ENCODE measurements around the gene OR10G8. TPM values are rescaled to one million over a fixed set of nuclear protein-coding genes. Genes with fewer than 3 reads are reported as not detected.
A peak's percentile ranks its signal among the peaks of the same experiment; 100 is the strongest.

OR10G8 gene
- total and polyA plus RNA-seq, 2 of the 4 experiments (the other 2 are of a cell fraction): not detected

DNA sequence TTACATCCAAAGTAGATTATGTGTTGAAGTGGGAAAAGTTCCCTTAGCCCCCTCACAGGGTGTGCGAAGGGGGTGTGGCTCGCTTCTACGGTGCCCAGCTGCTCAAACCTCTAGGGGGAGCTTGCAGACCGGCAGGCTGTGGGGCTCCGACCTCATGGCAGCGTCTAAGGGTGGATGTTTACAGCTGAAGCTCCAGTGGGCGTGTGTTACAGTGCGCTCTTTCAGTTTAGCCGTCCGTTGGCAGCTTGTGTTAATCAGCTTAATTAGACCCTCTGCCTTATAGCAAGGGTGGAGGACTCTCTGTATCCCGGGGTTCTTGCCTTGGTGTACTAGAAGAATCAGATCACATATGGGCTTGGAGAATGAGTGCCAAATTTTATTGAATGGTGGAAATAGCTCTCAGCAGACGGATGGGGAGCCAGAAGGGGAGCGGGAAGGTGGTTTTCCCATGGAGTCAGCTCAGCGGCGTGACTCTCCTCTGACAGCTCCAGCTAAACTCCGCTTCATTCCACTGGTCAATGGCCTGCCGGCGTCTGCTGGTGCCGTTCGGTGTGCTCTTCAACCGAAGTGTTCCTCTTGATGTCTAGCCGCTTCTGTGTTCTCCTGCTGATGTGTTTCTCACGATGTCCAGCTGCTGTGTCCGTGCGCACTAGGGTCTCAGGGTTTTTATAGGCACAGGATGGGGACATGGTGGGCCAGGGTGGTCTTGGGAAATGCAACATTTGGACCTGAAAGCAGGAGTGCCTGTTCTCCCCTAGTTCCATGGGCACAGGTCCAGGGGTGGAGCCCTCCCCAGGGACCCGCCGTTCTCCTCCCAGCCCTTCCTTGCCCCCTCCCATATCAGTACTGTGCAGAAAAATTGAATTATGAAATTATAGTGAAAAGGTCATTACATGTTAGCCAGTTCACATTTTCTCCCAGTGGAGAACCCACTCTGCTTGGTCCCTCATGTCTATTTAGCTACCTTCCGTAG, 43.1 kb downstream of the OR10G8 start:
- no peak overlapping the region for H3K27ac ChIP-seq (ENCODE audit: insufficient read depth, low read length)
- H3K23ac ChIP-seq (ENCODE audit: low read depth, low read length): peak overlapping the region; percentile 39; the same call in 1 of the 2 replicates
- H4K20me1 ChIP-seq (ENCODE audit: insufficient read depth, low read length): no peaks in the 10 kb centered on the region
- peak overlapping the region; percentile 20; the same call in 1 of the 2 replicates for H2BK20ac ChIP-seq (ENCODE audit: low read depth, low read length)
- no peak overlapping the region for H3K18ac ChIP-seq (ENCODE audit: low read depth, low read length)
- intact Hi-C loops (cut with micrococcal nuclease) (loop anchor here (5.0 to 10.0 kb wide), 3 partner anchors 333 to 795 kb away; partner anchors contain the start of gene ROBO3), dilution Hi-C loops (cut with HindIII; ENCODE audit: low sequenced_read_pairs, unreplicated experiment) (no loop called here), in situ Hi-C loops (cut with MboI; ENCODE audit: low sequenced_read_pairs) (loop anchor here (5.0 to 25.0 kb wide), 3 partner anchors 128 to 518 kb away; partner anchors contain the start of gene OR8D1)
- H3K9ac ChIP-seq (ENCODE audit: low read depth, low read length): no peak overlapping the region
- H2BK15ac ChIP-seq (ENCODE audit: low read depth, low read length): no peak overlapping the region
- ATAC-seq (ENCODE audit: low read depth) (peak; percentile 99), DNase-seq (peak; percentile 50)
- H3K4me1 ChIP-seq (ENCODE audit: control insufficient read depth, insufficient read depth, low read length): no peaks in the 10 kb centered on the region
- H2AK9ac ChIP-seq (replicated peaks; ENCODE audit: low read depth, low read length, poor library complexity): no peak overlapping the region
- no peaks in the 10 kb centered on the region for H3K36me3 ChIP-seq (ENCODE audit: control insufficient read depth, insufficient read depth, low read length)
- peak overlapping the region; percentile 84 for H3K4me2 ChIP-seq (ENCODE audit: low read depth, low read length)
- H2BK120ac ChIP-seq (ENCODE audit: low read depth, low read length): no peak overlapping the region
- no peak overlapping the region for H3K56ac ChIP-seq (ENCODE audit: extremely low read depth, insufficient read depth, low read length)
- no peak overlapping the region for H4K91ac ChIP-seq (ENCODE audit: insufficient read depth, low read depth, low read length)
- no peaks in the 10 kb centered on the region for H3K9me1 ChIP-seq (ENCODE audit: insufficient read depth, low read length)
- no peak overlapping the region for H4K8ac ChIP-seq (ENCODE audit: low read depth in 2 of 2, low read length in 2 of 2)
- peak overlapping the region; percentile 43 for H3K4me3 ChIP-seq (ENCODE audit: insufficient read depth, low read depth, low read length)
- peak; percentile 34; the same call in 1 of the 2 replicates for TF ChIP-seq SMC3 (IDR thresholded peaks at IDR 0.05; ENCODE audit: low read depth, low read length)
- peak; percentile 66 for TF ChIP-seq RAD21 (IDR thresholded peaks at IDR 0.05; ENCODE audit: low read length)
- no peak for TF ChIP-seq MAZ (IDR thresholded peaks at IDR 0.05; ENCODE audit: borderline replicate concordance, low read depth, low read length)
- TF ChIP-seq, protein P1, sequence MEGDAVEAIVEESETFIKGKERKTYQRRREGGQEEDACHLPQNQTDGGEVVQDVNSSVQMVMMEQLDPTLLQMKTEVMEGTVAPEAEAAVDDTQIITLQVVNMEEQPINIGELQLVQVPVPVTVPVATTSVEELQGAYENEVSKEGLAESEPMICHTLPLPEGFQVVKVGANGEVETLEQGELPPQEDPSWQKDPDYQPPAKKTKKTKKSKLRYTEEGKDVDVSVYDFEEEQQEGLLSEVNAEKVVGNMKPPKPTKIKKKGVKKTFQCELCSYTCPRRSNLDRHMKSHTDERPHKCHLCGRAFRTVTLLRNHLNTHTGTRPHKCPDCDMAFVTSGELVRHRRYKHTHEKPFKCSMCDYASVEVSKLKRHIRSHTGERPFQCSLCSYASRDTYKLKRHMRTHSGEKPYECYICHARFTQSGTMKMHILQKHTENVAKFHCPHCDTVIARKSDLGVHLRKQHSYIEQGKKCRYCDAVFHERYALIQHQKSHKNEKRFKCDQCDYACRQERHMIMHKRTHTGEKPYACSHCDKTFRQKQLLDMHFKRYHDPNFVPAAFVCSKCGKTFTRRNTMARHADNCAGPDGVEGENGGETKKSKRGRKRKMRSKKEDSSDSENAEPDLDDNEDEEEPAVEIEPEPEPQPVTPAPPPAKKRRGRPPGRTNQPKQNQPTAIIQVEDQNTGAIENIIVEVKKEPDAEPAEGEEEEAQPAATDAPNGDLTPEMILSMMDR (conservative IDR thresholded peaks at IDR 0.05; ENCODE audit: low read depth, low read length): peak; percentile 70
- peak; percentile 22; the same call in 1 of the 2 replicates for TF ChIP-seq BHLHE40 (IDR thresholded peaks at IDR 0.05; ENCODE audit: low read depth, low read length)
- TF ChIP-seq MXI1 (IDR thresholded peaks at IDR 0.05; ENCODE audit: borderline replicate concordance, low read depth, low read length): peak; percentile 84
- no peak for TF ChIP-seq RFX5 (IDR thresholded peaks at IDR 0.05; ENCODE audit: low read depth, low read length)
- H4K5ac ChIP-seq (ENCODE audit: low read depth, low read length): no peak overlapping the region
- no TSS peak for BruUV-seq (replicated peaks)
- H3K9me3 ChIP-seq (ENCODE audit: control insufficient read depth, insufficient read depth, low read length): no peaks in the 10 kb centered on the region
- H3K79me1 ChIP-seq (ENCODE audit: low read depth in 1 of 2, low read length in 2 of 2): no peaks in the 10 kb centered on the region
- 18% methylated on average over 9 of the region's 28 CpGs; no CpG with 5 or more reads in 1 of the 2 experiments for WGBS, 2 experiments (ENCODE audit: extremely low coverage in 2 of 2, insufficient read length in 1 of 2)
- H3K27me3 ChIP-seq (ENCODE audit: control insufficient read depth, insufficient read depth, low read length): peaks cover 11% of the 10 kb centered on the region
- H2AFZ ChIP-seq (replicated peaks; ENCODE audit: low read length, poor library complexity): peak overlapping the region; percentile 86
- H3K14ac ChIP-seq (replicated peaks; ENCODE audit: low read depth, low read length): no peak overlapping the region
- no peak overlapping the region for H2BK5ac ChIP-seq (ENCODE audit: low read depth, low read length, poor library complexity, severe bottlenecking)
- H3K4ac ChIP-seq (ENCODE audit: low read depth, low read length): no peak overlapping the region
- no peak overlapping the region for H2AK5ac ChIP-seq (ENCODE audit: low read depth, low read length)
- ChIA-PET CTCF (interaction anchor here (0.6 to 2.2 kb wide), 10 partner anchors 33 to 516 kb away, joined by 3 to 8 read pairs (median 4); no protein-coding TSS in a partner anchor), POLR2A (ENCODE audit: unreplicated experiment) (no interaction called here)
